IMR-90 (cell line): Measurements from ENCODE around the gene ARL2. TPM values are rescaled to one million over a fixed set of nuclear protein-coding genes. Genes with fewer than 3 reads are reported as not detected.

Source experiments
- ATAC-seq: fragments of 200-7000 bp; cut with Tn5 transposase; 2 replicates; pipeline ENCODE4 v1.9.1; 2020; ENCODE audit warnings: low read depth, mild to moderate bottlenecking, moderate library complexity
- BruUV-seq: library from RNA; stranded (reverse); fragments of 400-500 nt; replicated peaks from 2 replicates; lab custom pipeline; 2021; lab: Mats Ljungman, UMichigan
- CTCF ChIA-PET: fragments of 300-600 bp; formaldehyde crosslinking; extraction: SDS; loops from one replicate; lab custom pipeline; 2021; ENCODE audit warnings: antibody characterized with exemption; lab: Yijun Ruan, JAX
- POLR2A ChIA-PET: fragments of 300-600 bp; sonication (Branson Sonifier 250); formaldehyde crosslinking; loops from one replicate; lab custom pipeline; 2022; ENCODE audit warnings: antibody characterized with exemption; ENCODE audit not compliant: unreplicated experiment; lab: Charles Lee
- DNase-seq: peaks from one replicate; pipeline ENCODE4 v3.0.0; 2013
- H2AFZ ChIP-seq: replicated peaks from 2 replicates; pipeline ENCODE3; 2013; ENCODE audit warnings: low read length, mild to moderate bottlenecking; ENCODE audit not compliant: poor library complexity
- H2AK5ac ChIP-seq: 2 replicates; pipeline ENCODE4 v1.6.1; 2013; ENCODE audit warnings: low read depth, low read length, inconsistent platforms
- H2AK9ac ChIP-seq: replicated peaks from 2 replicates; pipeline ENCODE3; 2013; ENCODE audit warnings: mild to moderate bottlenecking, low read depth, low read length, moderate library complexity; ENCODE audit not compliant: poor library complexity
- H2BK120ac ChIP-seq: 2 replicates; pipeline ENCODE4 v1.6.1; 2013; ENCODE audit warnings: low read depth, low read length, inconsistent platforms
- H2BK15ac ChIP-seq: 3 replicates; pipeline ENCODE4 v1.6.1; 2013; ENCODE audit warnings: low read depth, low read length, inconsistent platforms
- H2BK20ac ChIP-seq: 2 replicates; pipeline ENCODE4 v1.6.1; 2013; ENCODE audit warnings: low read depth, mild to moderate bottlenecking, inconsistent platforms, low read length, moderate library complexity
- H2BK5ac ChIP-seq: 2 replicates; pipeline ENCODE4 v1.6.1; 2013; ENCODE audit warnings: mild to moderate bottlenecking, low read depth, low read length, inconsistent platforms; ENCODE audit not compliant: poor library complexity, severe bottlenecking
- H3K14ac ChIP-seq: replicated peaks from 2 replicates; pipeline ENCODE4 v1.6.1; 2013; ENCODE audit warnings: low read depth, low read length, inconsistent platforms
- H3K18ac ChIP-seq: 2 replicates; pipeline ENCODE4 v1.6.1; 2013; ENCODE audit warnings: low read depth, low read length, control low read depth
- H3K23ac ChIP-seq: 2 replicates; pipeline ENCODE4 v1.6.1; 2013; ENCODE audit warnings: low read depth, low read length, inconsistent platforms
- H3K27ac ChIP-seq: 2 replicates; pipeline ENCODE4 v1.5.1; 2013; ENCODE audit warnings: mild to moderate bottlenecking, control low read depth, low read length; ENCODE audit not compliant: insufficient read depth
- H3K27me3 ChIP-seq: 2 replicates; pipeline ENCODE4 v1.6.1; 2013; ENCODE audit warnings: low read length; ENCODE audit not compliant: control insufficient read depth, insufficient read depth
- H3K36me3 ChIP-seq: 2 replicates; pipeline ENCODE4 v1.6.1; 2013; ENCODE audit warnings: low read length, mixed read lengths; ENCODE audit not compliant: control insufficient read depth, insufficient read depth
- H3K4ac ChIP-seq: 2 replicates; pipeline ENCODE4 v1.6.1; 2013; ENCODE audit warnings: low read depth, low read length, inconsistent platforms
- H3K4me1 ChIP-seq: 2 replicates; pipeline ENCODE4 v1.6.1; 2013; ENCODE audit warnings: low read length, mixed read lengths; ENCODE audit not compliant: control insufficient read depth, insufficient read depth
- H3K4me2 ChIP-seq: 2 replicates; pipeline ENCODE4 v1.6.1; 2013; ENCODE audit warnings: low read depth, mild to moderate bottlenecking, control low read depth, low read length, moderate library complexity
- H3K4me3 ChIP-seq: 2 replicates; pipeline ENCODE4 v1.5.1; 2013; ENCODE audit warnings: low read depth, mild to moderate bottlenecking, control low read depth, low read length, moderate library complexity; ENCODE audit not compliant: insufficient read depth
- H3K56ac ChIP-seq: 2 replicates; pipeline ENCODE4 v1.6.1; 2013; ENCODE audit warnings: low read length, inconsistent platforms; ENCODE audit not compliant: insufficient read depth; ENCODE audit errors: extremely low read depth
- H3K79me1 ChIP-seq, 2 experiments: 2 replicates each; pipeline ENCODE4 v1.6.1; 2013; ENCODE audit warnings: low read length in 2 of 2, inconsistent platforms in 1 of 2, low read depth in 1 of 2
- H3K9ac ChIP-seq: 2 replicates; pipeline ENCODE4 v1.6.1; 2013; ENCODE audit warnings: low read depth, low read length, control low read depth
- H3K9me1 ChIP-seq: 2 replicates; pipeline ENCODE4 v1.6.1; 2013; ENCODE audit warnings: low read length, inconsistent platforms; ENCODE audit not compliant: insufficient read depth
- H3K9me3 ChIP-seq: 2 replicates; pipeline ENCODE4 v1.6.1; 2013; ENCODE audit warnings: low read length; ENCODE audit not compliant: control insufficient read depth, insufficient read depth
- H4K20me1 ChIP-seq: 2 replicates; pipeline ENCODE4 v1.6.1; 2013; ENCODE audit warnings: low read length, inconsistent platforms; ENCODE audit not compliant: insufficient read depth
- H4K5ac ChIP-seq: 2 replicates; pipeline ENCODE4 v1.6.1; 2013; ENCODE audit warnings: mild to moderate bottlenecking, low read depth, low read length, control low read depth
- H4K8ac ChIP-seq, 2 experiments: 2 replicates each; pipeline ENCODE4 v1.6.1; 2013; ENCODE audit warnings: low read depth in 2 of 2, low read length in 2 of 2, control low read depth in 1 of 2, inconsistent platforms in 1 of 2
- H4K91ac ChIP-seq: 2 replicates; pipeline ENCODE4 v1.6.1; 2013; ENCODE audit warnings: low read depth, low read length, inconsistent platforms; ENCODE audit not compliant: insufficient read depth
- CEBPB ChIP-seq: IDR thresholded peaks from 2 replicates; pipeline ENCODE4 v1.6.1; 2012; ENCODE audit warnings: low read depth, low read length, improper control_type of control experiment
- CHD1 ChIP-seq: IDR thresholded peaks from 2 replicates; pipeline ENCODE4 v1.6.1; 2012; ENCODE audit warnings: low read depth, low read length, improper control_type of control experiment
- FOS ChIP-seq: fragments of 150-350 bp; IDR thresholded peaks from 2 replicates; pipeline ENCODE4 v1.6.1; 2016; ENCODE audit warnings: low read depth, low read length
- MAFK ChIP-seq: IDR thresholded peaks from 2 replicates; pipeline ENCODE4 v1.6.1; 2012; ENCODE audit warnings: low read depth, low read length, improper control_type of control experiment
- NFE2L2 ChIP-seq: fragments of 150-350 bp; IDR thresholded peaks from 2 replicates; pipeline ENCODE4 v1.6.1; 2016; ENCODE audit warnings: low read depth, mild to moderate bottlenecking, low read length
- POLR2A ChIP-seq: IDR thresholded peaks from 2 replicates; pipeline ENCODE4 v1.6.1; 2012; ENCODE audit warnings: mild to moderate bottlenecking, low read depth, low read length
- RCOR1 ChIP-seq: IDR thresholded peaks from 2 replicates; pipeline ENCODE4 v1.6.1; 2012; ENCODE audit warnings: mild to moderate bottlenecking, low read length, improper control_type of control experiment; ENCODE audit not compliant: insufficient replicate concordance
- USF2 ChIP-seq: fragments of 150-350 bp; IDR thresholded peaks from 2 replicates; pipeline ENCODE4 v1.6.1; 2017; ENCODE audit warnings: mild to moderate bottlenecking, antibody characterized with exemption, low read length, low read depth
- whole genome bisulfite sequencing, 2 experiments: methylation state at CpG; one replicate each; pipeline versions ENCODE4 v1.1.5 to v1.1.7; 2013; ENCODE audit warnings: missing lambda C conversion rate in 2 of 2; ENCODE audit not compliant: insufficient read length in 1 of 2; ENCODE audit errors: extremely low coverage in 2 of 2; 5-methylcytosine and 5-hydroxymethylcytosine counted together
- dilution Hi-C: fragments of 300-500 bp; cut with HindIII; formaldehyde crosslinking; loops from one replicate; pipeline ENCODE4 v1.14.3; 2018; ENCODE audit warnings: low sequenced_read_pairs; ENCODE audit not compliant: unreplicated experiment
- in situ Hi-C: fragments of 300-500 bp; cut with MboI; formaldehyde crosslinking; loops from 3 replicates; pipeline ENCODE4 v1.14.3; 2019; ENCODE audit warnings: low sequenced_read_pairs, inconsistent platforms, mixed read lengths
- intact Hi-C: fragments of 100-400 bp; cut with micrococcal nuclease; formaldehyde crosslinking; loops from 2 replicates; pipeline ENCODE4 v1.10.0; 2022
- polyA plus RNA-seq, 3 experiments: library from polyadenylated mRNA; depleted of rRNA; stranded (reverse); fragments of >200 nt; gene quantifications; 2 replicates each; pipeline ENCODE4 v1.2.3, GENCODE V29; 2012; ENCODE audit warnings: low replicate concordance in 1 of 3
- total RNA-seq: library from RNA; depleted of rRNA; stranded (reverse); fragments of >200 nt; gene quantifications from 2 replicates; pipeline ENCODE4 v1.2.3, GENCODE V29; 2012

ARL2 gene
- total and polyA plus RNA-seq, 2 of the 4 experiments (the other 2 are of a cell fraction), result 48.9 to 152 TPM

DNA sequence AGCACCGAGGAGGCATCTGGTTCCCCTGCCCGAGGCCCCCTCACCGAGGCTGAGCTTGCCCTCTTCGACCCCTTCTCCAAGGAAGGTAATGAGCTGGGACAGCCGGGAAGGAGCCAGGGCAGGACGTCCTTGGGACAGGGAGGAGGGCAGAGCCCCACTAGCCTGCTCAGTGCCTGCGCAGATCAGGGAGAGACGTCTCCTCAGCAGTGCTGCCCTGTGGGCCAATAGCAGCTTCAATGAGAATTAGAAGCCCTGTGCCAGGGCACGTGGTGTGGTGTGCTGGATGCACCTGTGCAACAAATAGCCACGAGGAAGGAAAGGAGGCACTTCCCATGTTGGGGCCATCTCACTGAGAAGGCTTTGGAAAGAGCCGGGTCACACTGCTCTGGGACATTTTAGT is 21.6 kb downstream of the ARL2 start:
- Histone ChIP-seq H3K14ac (no peak overlapping the region), H2AFZ (no peak overlapping the region), H3K27me3 (no peaks in the 10 kb centered on the region), H2AK5ac (no peak overlapping the region), H2BK5ac (no peak overlapping the region), H3K23ac (no peak overlapping the region), H3K27ac (no peak overlapping the region), H3K4ac (no peak overlapping the region), H3K9ac (no peak overlapping the region), H2BK120ac (no peak overlapping the region), H3K4me2 (no peak overlapping the region), H3K9me3 (no peaks in the 10 kb centered on the region), H2BK15ac (no peak overlapping the region), H2BK20ac (no peak overlapping the region), H3K4me1 (no peaks in the 10 kb centered on the region), H4K5ac (no peak overlapping the region), H2AK9ac (no peak overlapping the region), H3K4me3 (no peak overlapping the region), H4K20me1 (no peaks in the 10 kb centered on the region), H3K18ac (no peak overlapping the region), H3K79me1 (no peaks in the 10 kb centered on the region; a peak in 1 of 4 replicates), H3K9me1 (no peaks in the 10 kb centered on the region), H3K56ac (no peak overlapping the region), H3K36me3 (peaks cover 24% of the 10 kb centered on the region; the same call in 1 of the 2 replicates), H4K8ac (no peak overlapping the region), H4K91ac (no peak overlapping the region)
- TF ChIP-seq CEBPB, result no peak
- no peak for TF ChIP-seq POLR2A
- TF ChIP-seq NFE2L2, result no peak
- TF ChIP-seq CHD1, result no peak
- TF ChIP-seq USF2, result no peak
- no peak for TF ChIP-seq FOS
- TF ChIP-seq MAFK, result no peak
- TF ChIP-seq RCOR1, result no peak
- no TSS peak for BruUV-seq
- dilution Hi-C loops (no loop called here), intact Hi-C loops (no loop called here), in situ Hi-C loops (no loop called here)
- ChIA-PET CTCF (no interaction called here), POLR2A (no interaction called here)
- no peak for DNase-seq
- WGBS, 2 experiments, result 61% methylated on average over 3 of the region's 11 CpGs; no CpG with 5 or more reads in 1 of the 2 experiments
- no peak for ATAC-seq
